GM23338 (cell line): Measurements from ENCODE around the gene TRIM45. TPM values are rescaled to one million over a fixed set of nuclear protein-coding genes. Genes with fewer than 3 reads are reported as not detected.

Experiments
- ATAC-seq: fragments of 200-7000 bp; cut with Tn5 transposase; 3 replicates; pipeline ENCODE4 v1.9.1; 2020
- DNase-seq: peaks from one replicate; pipeline ENCODE4 v3.0.0-alpha.2; 2015; ENCODE audit warnings: low spot score
- H2AFZ ChIP-seq: fragments of 200-600 bp; sonication (generic); 2 replicates; pipeline ENCODE4 v1.8.0; 2016; ENCODE audit warnings: antibody characterized with exemption, mild to moderate bottlenecking, moderate library complexity
- H3F3A ChIP-seq: fragments of 200-600 bp; sonication (generic); replicated peaks from 2 replicates; pipeline ENCODE4 v1.8.0; 2017; ENCODE audit warnings: antibody characterized with exemption, mixed run types, low read depth
- H3K27ac ChIP-seq: fragments of 200-600 bp; sonication (generic); 2 replicates; pipeline ENCODE4 v1.6.1; 2016; ENCODE audit warnings: low read depth
- H3K27me3 ChIP-seq: fragments of 200-600 bp; sonication (generic); 2 replicates; pipeline ENCODE4 v1.8.0; 2016; ENCODE audit warnings: mild to moderate bottlenecking, mixed run types, moderate library complexity; ENCODE audit not compliant: insufficient read depth
- H3K36me3 ChIP-seq: fragments of 200-600 bp; sonication (generic); 2 replicates; pipeline ENCODE4 v1.8.0; 2016; ENCODE audit warnings: mild to moderate bottlenecking; ENCODE audit not compliant: insufficient read depth
- H3K4me1 ChIP-seq: fragments of 200-600 bp; sonication (generic); 2 replicates; pipeline ENCODE4 v1.8.0; 2016; ENCODE audit warnings: mild to moderate bottlenecking, moderate library complexity; ENCODE audit not compliant: insufficient read depth
- H3K4me2 ChIP-seq: fragments of 200-600 bp; sonication (generic); 2 replicates; pipeline ENCODE4 v1.7.1; 2017; ENCODE audit warnings: mixed run types
- H3K4me3 ChIP-seq: fragments of 200-600 bp; sonication (generic); 2 replicates; pipeline ENCODE4 v1.6.1; 2016; ENCODE audit warnings: mixed run types
- H3K79me2 ChIP-seq: fragments of 200-600 bp; sonication (generic); replicated peaks from 2 replicates; pipeline ENCODE4 v1.8.0; 2017; ENCODE audit warnings: mild to moderate bottlenecking; ENCODE audit not compliant: insufficient read depth
- H3K9me2 ChIP-seq: fragments of 200-600 bp; sonication (generic); 2 replicates; pipeline ENCODE4 v1.8.0; 2017; ENCODE audit not compliant: insufficient read depth
- H4K20me1 ChIP-seq: fragments of 200-600 bp; sonication (generic); replicated peaks from 2 replicates; pipeline ENCODE4 v1.8.0; 2017; ENCODE audit warnings: mild to moderate bottlenecking; ENCODE audit not compliant: insufficient read depth
- H3K27ac Mint-ChIP-seq: 2 replicates; pipeline ENCODE4 v1.8.0; 2020; ENCODE audit warnings: inconsistent platforms, mild to moderate bottlenecking, moderate library complexity, mixed read lengths
- H3K27me3 Mint-ChIP-seq: 3 replicates; pipeline ENCODE4 v1.8.0; 2022; ENCODE audit warnings: low read depth, mild to moderate bottlenecking, moderate library complexity, mixed read lengths, inconsistent platforms; ENCODE audit not compliant: insufficient read depth, poor library complexity
- H3K36me3 Mint-ChIP-seq: 3 replicates; pipeline ENCODE4 v1.8.0; 2021; ENCODE audit warnings: low read depth, mild to moderate bottlenecking, inconsistent platforms, moderate library complexity, mixed read lengths
- H3K4me1 Mint-ChIP-seq: 3 replicates; pipeline ENCODE4 v1.8.0; 2020; ENCODE audit warnings: mild to moderate bottlenecking, inconsistent platforms, mixed read lengths
- H3K4me3 Mint-ChIP-seq: 3 replicates; pipeline ENCODE4 v1.8.0; 2021; ENCODE audit warnings: moderate library complexity, mild to moderate bottlenecking, inconsistent platforms, mixed read lengths
- H3K9me3 Mint-ChIP-seq: 3 replicates; pipeline ENCODE4 v1.8.0; 2020; ENCODE audit warnings: moderate library complexity, mild to moderate bottlenecking, inconsistent platforms, mixed read lengths
- CREB1 ChIP-seq: fragments of 250-450 bp; sonication (Bioruptor Pico); IDR thresholded peaks from 2 replicates; pipeline ENCODE4 v1.5.0; 2020; ENCODE audit warnings: low read depth, mild to moderate bottlenecking, moderate library complexity
- CTCF ChIP-seq, 2 experiments: fragments of 200-600 bp in 1 of 2; sonication (generic) in 1 of 2; conservative IDR thresholded peaks; 2 replicates each; pipeline versions ENCODE4 v1.5.1 to v1.6.1; 2016 to 2017; ENCODE audit warnings: antibody characterized with exemption in 2 of 2, low read depth in 2 of 2, mild to moderate bottlenecking in 2 of 2, moderate library complexity in 1 of 2
- ETS1 ChIP-seq: IDR thresholded peaks from 2 replicates; pipeline ENCODE4 v1.6.1; 2016; ENCODE audit warnings: antibody characterized with exemption
- EZH2 ChIP-seq: fragments of 200-600 bp; sonication (generic); IDR thresholded peaks from one replicate; pipeline ENCODE4 v1.8.0; 2017; ENCODE audit warnings: antibody characterized with exemption, mild to moderate bottlenecking, low read depth; ENCODE audit not compliant: unreplicated experiment
- EZH2phosphoT487 ChIP-seq: fragments of 200-600 bp; sonication (generic); IDR thresholded peaks from one replicate; pipeline ENCODE4 v1.8.1; 2018; ENCODE audit warnings: antibody characterized with exemption; ENCODE audit not compliant: unreplicated experiment
- JUNB ChIP-seq: IDR thresholded peaks from one replicate; pipeline ENCODE4 v1.6.1; 2016; ENCODE audit warnings: antibody characterized with exemption; ENCODE audit not compliant: unreplicated experiment
- NANOG ChIP-seq: IDR thresholded peaks from 2 replicates; pipeline ENCODE4 v1.6.1; 2016; ENCODE audit warnings: antibody characterized with exemption, borderline replicate concordance
- POLR2AphosphoS5 ChIP-seq: IDR thresholded peaks from 2 replicates; pipeline ENCODE4 v1.6.1; 2016; ENCODE audit warnings: antibody characterized with exemption, low read depth
- STAT1 ChIP-seq: IDR thresholded peaks from one replicate; pipeline ENCODE4 v1.6.1; 2016; ENCODE audit warnings: antibody characterized with exemption; ENCODE audit not compliant: unreplicated experiment
- ZNF114 ChIP-seq: fragments of 250-450 bp; sonication (Bioruptor Pico); IDR thresholded peaks from 2 replicates; pipeline ENCODE4 v1.5.0; 2020; ENCODE audit warnings: mild to moderate bottlenecking, moderate library complexity
- ZNF331 ChIP-seq: fragments of 250-450 bp; sonication (Bioruptor Pico); IDR thresholded peaks from 2 replicates; pipeline ENCODE4 v1.5.0; 2020; ENCODE audit warnings: low read depth, mild to moderate bottlenecking, moderate library complexity
- ZNF462 ChIP-seq: fragments of 250-450 bp; sonication (Bioruptor Pico); IDR thresholded peaks from 2 replicates; pipeline ENCODE4 v1.5.0; 2020; ENCODE audit warnings: mild to moderate bottlenecking, moderate library complexity
- polyA plus RNA-seq: library from polyadenylated mRNA; unstranded; fragments of >200 nt; fragmentation: Nextera tagmentation; extraction: Ambion mirVana; gene quantifications from 2 replicates; pipeline ENCODE4 v1.2.1, GENCODE V29; 2016
- total RNA-seq: library from RNA; depleted of rRNA; stranded (reverse); fragments of >200 nt; shearing (Covaris generic); gene quantifications from 2 replicates; pipeline ENCODE4 v1.2.3, GENCODE V29; 2014
- TF ChIP-seq, protein P1 (sequence below): IDR thresholded peaks from one replicate; pipeline ENCODE4 v1.6.1; 2018; ENCODE audit warnings: antibody characterized with exemption; ENCODE audit not compliant: unreplicated experiment

Gene TRIM45
- total and polyA plus RNA-seq, 2 experiments from 2014 or later: 8.8 to 15.0 TPM

DNA sequence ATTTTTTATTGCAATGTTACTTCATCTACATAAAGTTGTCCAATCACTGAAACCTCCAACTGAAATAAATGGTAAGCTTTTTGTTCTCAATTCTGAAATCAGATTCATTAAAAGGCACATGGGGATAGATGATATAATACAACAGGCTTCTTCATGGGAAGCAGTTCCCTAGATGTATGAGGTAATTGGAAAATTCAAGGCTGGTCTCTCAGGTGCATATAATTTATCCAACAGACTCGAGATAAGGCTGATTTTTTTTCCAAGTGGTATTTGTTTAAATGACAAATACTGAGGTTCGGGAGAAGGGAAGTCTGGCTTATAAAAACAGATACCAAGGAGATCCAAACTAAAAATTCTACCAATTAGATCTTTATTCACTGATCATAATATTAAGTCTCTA is 14.2 kb downstream of the TRIM45 start:
- Mint-ChIP-seq H3K4me3 (no peak overlapping the region), H3K4me1 (peaks cover 7% of the 10 kb centered on the region), H3K9me3 (no peaks in the 10 kb centered on the region), H3K36me3 (peaks cover 63% of the 10 kb centered on the region), H3K27ac (no peak overlapping the region), H3K27me3 (peaks cover 6% of the 10 kb centered on the region)
- Histone ChIP-seq H3K79me2 (no peaks in the 10 kb centered on the region), H3K4me1 (peaks cover 5% of the 10 kb centered on the region), H3K4me3 (no peak overlapping the region), H3K36me3 (peaks cover 33% of the 10 kb centered on the region; the same call in 1 of the 2 replicates), H3K9me2 (no peaks in the 10 kb centered on the region), H3K4me2 (no peak overlapping the region), H3F3A (no peaks in the 10 kb centered on the region; the same call in 1 of the 2 replicates), H2AFZ (no peak overlapping the region), H3K27me3 (no peaks in the 10 kb centered on the region), H4K20me1 (no peaks in the 10 kb centered on the region; the same call in 1 of the 2 replicates), H3K27ac (no peak overlapping the region)
- TF ChIP-seq ETS1 (no peak), POLR2AphosphoS5 (no peak), EZH2 (no peak), CREB1 (CRISPR knock-in tag) (no peak), JUNB (no peak), NANOG (no peak), STAT1 (no peak), EZH2phosphoT487 (no peak), ZNF462 (no peak), CTCF (conservative IDR thresholded peaks at IDR 0.05; ENCODE audit: low read depth in 2 of 2) (no peak), ZNF114 (CRISPR knock-in tag) (no peak), ZNF331 (CRISPR knock-in tag) (no peak)
- TF ChIP-seq, protein P1, sequence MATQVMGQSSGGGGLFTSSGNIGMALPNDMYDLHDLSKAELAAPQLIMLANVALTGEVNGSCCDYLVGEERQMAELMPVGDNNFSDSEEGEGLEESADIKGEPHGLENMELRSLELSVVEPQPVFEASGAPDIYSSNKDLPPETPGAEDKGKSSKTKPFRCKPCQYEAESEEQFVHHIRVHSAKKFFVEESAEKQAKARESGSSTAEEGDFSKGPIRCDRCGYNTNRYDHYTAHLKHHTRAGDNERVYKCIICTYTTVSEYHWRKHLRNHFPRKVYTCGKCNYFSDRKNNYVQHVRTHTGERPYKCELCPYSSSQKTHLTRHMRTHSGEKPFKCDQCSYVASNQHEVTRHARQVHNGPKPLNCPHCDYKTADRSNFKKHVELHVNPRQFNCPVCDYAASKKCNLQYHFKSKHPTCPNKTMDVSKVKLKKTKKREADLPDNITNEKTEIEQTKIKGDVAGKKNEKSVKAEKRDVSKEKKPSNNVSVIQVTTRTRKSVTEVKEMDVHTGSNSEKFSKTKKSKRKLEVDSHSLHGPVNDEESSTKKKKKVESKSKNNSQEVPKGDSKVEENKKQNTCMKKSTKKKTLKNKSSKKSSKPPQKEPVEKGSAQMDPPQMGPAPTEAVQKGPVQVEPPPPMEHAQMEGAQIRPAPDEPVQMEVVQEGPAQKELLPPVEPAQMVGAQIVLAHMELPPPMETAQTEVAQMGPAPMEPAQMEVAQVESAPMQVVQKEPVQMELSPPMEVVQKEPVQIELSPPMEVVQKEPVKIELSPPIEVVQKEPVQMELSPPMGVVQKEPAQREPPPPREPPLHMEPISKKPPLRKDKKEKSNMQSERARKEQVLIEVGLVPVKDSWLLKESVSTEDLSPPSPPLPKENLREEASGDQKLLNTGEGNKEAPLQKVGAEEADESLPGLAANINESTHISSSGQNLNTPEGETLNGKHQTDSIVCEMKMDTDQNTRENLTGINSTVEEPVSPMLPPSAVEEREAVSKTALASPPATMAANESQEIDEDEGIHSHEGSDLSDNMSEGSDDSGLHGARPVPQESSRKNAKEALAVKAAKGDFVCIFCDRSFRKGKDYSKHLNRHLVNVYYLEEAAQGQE: no peak
- DNase-seq (no peak), ATAC-seq (no peak)
